Endothelial cell of umbilical vein (primary cell): ENCODE results near the gene PHAF1. TPM values are rescaled to one million over a fixed set of nuclear protein-coding genes. Genes with fewer than 3 reads are reported as not detected.

Experiments
- BruUV-seq: library from RNA; stranded (reverse); fragments of 400-500 nt; replicated peaks from 2 replicates; lab custom pipeline; 2021; lab: Mats Ljungman, UMichigan
- CTCF ChIA-PET: fragments of 300-600, 350-600 bp; sonication (Branson Sonifier 250); formaldehyde crosslinking; loops from one replicate; lab custom pipeline; 2021; ENCODE audit warnings: antibody characterized with exemption, inconsistent platforms; lab: Charles Lee
- POLR2A ChIA-PET: fragments of 300-600, 350-600 bp; sonication (Branson Sonifier 250); formaldehyde crosslinking; loops from one replicate; lab custom pipeline; 2021; ENCODE audit warnings: antibody characterized with exemption, inconsistent platforms; lab: Charles Lee
- DNase-seq: peaks from one replicate; pipeline ENCODE4 v3.0.0-alpha.2; 2011; ENCODE audit warnings: low read depth, low spot score
- FAIRE-seq: peaks from 2 replicates; lab custom pipeline; 2011; peaks lifted over from hg19 to GRCh38; lab: Jason Lieb, UNC
- H2AFZ ChIP-seq: 2 replicates; pipeline ENCODE4 v1.6.0; 2012; ENCODE audit warnings: low read depth, low read length, control low read depth, inconsistent platforms
- H3K27ac ChIP-seq: 2 replicates; pipeline ENCODE4 v1.5.1; 2011; ENCODE audit warnings: low read depth, mild to moderate bottlenecking, control low read depth, low read length, moderate library complexity; ENCODE audit not compliant: insufficient read depth
- H3K27me3 ChIP-seq, 2 experiments: 2 replicates each; pipeline versions ENCODE4 v1.6.0 to v1.6.1; 2011; ENCODE audit warnings: low read length in 2 of 2, mixed read lengths in 1 of 2; ENCODE audit not compliant: control insufficient read depth in 2 of 2, insufficient read depth in 2 of 2
- H3K36me3 ChIP-seq, 2 experiments: 2 replicates in 1 of 2; 3 replicates in 1 of 2; pipeline ENCODE4 v1.5.1; 2011; ENCODE audit warnings: low read length in 2 of 2, mild to moderate bottlenecking in 1 of 2, moderate library complexity in 1 of 2; ENCODE audit not compliant: control insufficient read depth in 2 of 2, insufficient read depth in 2 of 2; ENCODE audit errors: extremely low read depth in 1 of 2
- H3K4me1 ChIP-seq: 3 replicates; pipeline ENCODE4 v1.5.1; 2011; ENCODE audit warnings: mild to moderate bottlenecking, low read length; ENCODE audit not compliant: control insufficient read depth, insufficient read depth; ENCODE audit errors: extremely low read depth
- H3K4me2 ChIP-seq: 2 replicates; pipeline ENCODE4 v1.6.1; 2011; ENCODE audit warnings: low read length, control low read depth, mixed read lengths; ENCODE audit not compliant: insufficient read depth
- H3K4me3 ChIP-seq, 3 experiments: fragments of 200-600 bp in 1 of 3; sonication (generic), shearing (Covaris generic) in 1 of 3; replicated peaks in 1 of 3; 2 replicates each; pipeline ENCODE4 v1.5.1; 2011 to 2016; ENCODE audit warnings: control low read depth in 3 of 3, low read length in 3 of 3, mild to moderate bottlenecking in 2 of 3, inconsistent platforms in 1 of 3, low read depth in 1 of 3, moderate library complexity in 1 of 3; ENCODE audit not compliant: insufficient read depth in 1 of 3
- H3K79me2 ChIP-seq: 2 replicates; pipeline ENCODE4 v1.6.0; 2012; ENCODE audit warnings: low read length, inconsistent platforms; ENCODE audit not compliant: control insufficient read depth, insufficient read depth
- H3K9ac ChIP-seq: replicated peaks from 2 replicates; pipeline ENCODE3; 2011; ENCODE audit warnings: low read length, control low read depth; ENCODE audit not compliant: insufficient read depth; ENCODE audit errors: extremely low read depth
- H3K9me1 ChIP-seq: replicated peaks from 3 replicates; pipeline ENCODE4 v1.6.0; 2011; ENCODE audit warnings: mild to moderate bottlenecking, low read length; ENCODE audit not compliant: control insufficient read depth, insufficient read depth; ENCODE audit errors: extremely low read depth
- H3K9me3 ChIP-seq: replicated peaks from 2 replicates; pipeline ENCODE4 v1.5.1; 2012; ENCODE audit warnings: low read length, inconsistent platforms; ENCODE audit not compliant: control insufficient read depth, insufficient read depth
- H4K20me1 ChIP-seq: replicated peaks from 2 replicates; pipeline ENCODE3; 2011; ENCODE audit warnings: mild to moderate bottlenecking, low read length; ENCODE audit not compliant: control insufficient read depth, insufficient read depth; ENCODE audit errors: extremely low read depth
- EZH2 ChIP-seq: IDR thresholded peaks from 2 replicates; pipeline ENCODE4 v1.6.1; 2012; ENCODE audit warnings: borderline replicate concordance, low read depth, mild to moderate bottlenecking, moderate library complexity, low read length, inconsistent platforms; ENCODE audit not compliant: severe bottlenecking
- FOS ChIP-seq: IDR thresholded peaks from 2 replicates; pipeline ENCODE4 v1.6.1; 2011; ENCODE audit warnings: mild to moderate bottlenecking, low read length, moderate library complexity, borderline replicate concordance; ENCODE audit not compliant: insufficient read depth
- GATA2 ChIP-seq: IDR thresholded peaks from 2 replicates; pipeline ENCODE4 v1.7.0; 2011; ENCODE audit warnings: low read depth, mild to moderate bottlenecking, moderate library complexity, mixed read lengths, low read length; ENCODE audit not compliant: insufficient read length, insufficient read depth
- JUN ChIP-seq: IDR thresholded peaks from 2 replicates; pipeline ENCODE4 v1.6.1; 2011; ENCODE audit warnings: borderline replicate concordance, low read depth; ENCODE audit not compliant: insufficient read length, insufficient read depth
- MYC ChIP-seq: IDR thresholded peaks from one replicate; pipeline ENCODE4 v1.6.1; 2011; ENCODE audit warnings: mild to moderate bottlenecking, low read depth, low read length
- POLR2A ChIP-seq: IDR thresholded peaks from 2 replicates; pipeline ENCODE4 v1.6.1; 2012; ENCODE audit warnings: low read depth, mild to moderate bottlenecking, control low read depth, low read length
- POLR2AphosphoS5 ChIP-seq: IDR thresholded peaks from 2 replicates; pipeline ENCODE4 v1.6.1; 2012; ENCODE audit warnings: low read depth, mild to moderate bottlenecking, control low read depth, low read length, moderate library complexity; ENCODE audit not compliant: insufficient read depth
- dilution Hi-C: fragments of 300-500 bp; cut with MboI; formaldehyde crosslinking; loops from one replicate; pipeline ENCODE4 v1.15.0; 2019; ENCODE audit warnings: low sequenced_read_pairs; ENCODE audit not compliant: extremely low pct_ligation_motif_present
- intact Hi-C: fragments of 100-400 bp; cut with micrococcal nuclease; formaldehyde crosslinking; loops from one replicate; pipeline ENCODE4 v1.10.0; 2022
- polyA plus RNA-seq, 4 experiments: library from polyadenylated mRNA; depleted of rRNA in 3 of 4; stranded (reverse) in 3 of 4; unstranded in 1 of 4; fragments of >200 nt; gene quantifications; 2 replicates each; pipeline versions ENCODE4 v1.2.1 to v1.2.3, GENCODE V29; 2011 to 2012; ENCODE audit warnings: missing spikeins in 1 of 4
- total RNA-seq: library from RNA; stranded (reverse); gene quantifications from 2 replicates; pipeline ENCODE4 v1.2.3, GENCODE V29; 2021
- TF ChIP-seq, protein P1 (sequence below), 2 donors: IDR thresholded peaks; 1 replicate in 1 of 2; 2 replicates in 1 of 2; pipeline ENCODE4 v1.5.1; 2011; ENCODE audit warnings: low read length in 2 of 2, mild to moderate bottlenecking in 2 of 2, moderate library complexity in 2 of 2, control low read depth in 1 of 2, inconsistent platforms in 1 of 2, low read depth in 1 of 2; ENCODE audit not compliant: insufficient read depth in 1 of 2; ENCODE audit errors: extremely low read depth in 1 of 2
- TF ChIP-seq, protein P2 (sequence below): IDR thresholded peaks from 2 replicates; pipeline ENCODE4 v1.6.1; 2011; ENCODE audit not compliant: insufficient read depth, insufficient read length

PHAF1 gene
- total and polyA plus RNA-seq, 2 donors (not counting 3 experiments of a cell fraction or from before 2014, with no cell fraction given) = 18.5 to 21.9 TPM

DNA sequence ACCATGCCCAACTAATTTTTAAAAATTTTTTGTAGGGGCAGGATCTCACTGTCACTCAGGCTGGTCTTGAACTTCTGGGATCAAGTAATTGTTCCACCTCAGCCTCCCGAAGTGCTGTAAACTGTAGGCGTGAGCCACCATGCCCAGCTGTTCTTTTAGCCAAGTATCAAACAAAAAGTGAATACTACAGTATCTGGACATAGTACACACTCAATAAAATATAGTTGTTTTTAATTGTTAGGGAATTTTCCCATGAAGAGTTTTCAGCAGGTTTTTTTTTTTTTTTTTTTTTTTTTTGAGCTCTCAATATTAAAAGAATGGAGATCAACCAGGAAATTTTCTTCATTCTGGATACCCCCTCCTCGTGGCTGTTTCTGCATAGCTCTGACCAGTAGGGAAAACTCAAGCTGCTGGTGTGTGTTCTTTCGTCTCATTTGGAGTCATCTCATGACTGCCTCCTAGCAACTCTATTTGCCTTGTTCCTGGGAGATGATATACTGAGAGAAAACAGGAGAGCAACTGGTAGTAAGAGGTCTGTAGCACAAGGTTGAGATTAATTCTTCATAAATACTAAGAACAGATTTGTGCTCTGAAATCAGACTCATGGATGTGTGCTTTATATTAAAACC is 16.5 kb upstream of the PHAF1 start:
- Histone ChIP-seq H3K9ac (no peak overlapping the region), H3K27me3 (no peaks in the 10 kb centered on the region), H3K9me1 (no peaks in the 10 kb centered on the region), H3K36me3 (no peaks in the 10 kb centered on the region), H3K4me3 (no peak overlapping the region), H3K4me2 (no peak overlapping the region), H3K27ac (no peak overlapping the region), H3K79me2 (peaks cover 52% of the 10 kb centered on the region), H3K4me1 (no peaks in the 10 kb centered on the region), H3K9me3 (no peaks in the 10 kb centered on the region), H2AFZ (no peak overlapping the region), H4K20me1 (no peaks in the 10 kb centered on the region)
- no peak for TF ChIP-seq MYC
- TF ChIP-seq EZH2 = no peak
- TF ChIP-seq, protein P1, sequence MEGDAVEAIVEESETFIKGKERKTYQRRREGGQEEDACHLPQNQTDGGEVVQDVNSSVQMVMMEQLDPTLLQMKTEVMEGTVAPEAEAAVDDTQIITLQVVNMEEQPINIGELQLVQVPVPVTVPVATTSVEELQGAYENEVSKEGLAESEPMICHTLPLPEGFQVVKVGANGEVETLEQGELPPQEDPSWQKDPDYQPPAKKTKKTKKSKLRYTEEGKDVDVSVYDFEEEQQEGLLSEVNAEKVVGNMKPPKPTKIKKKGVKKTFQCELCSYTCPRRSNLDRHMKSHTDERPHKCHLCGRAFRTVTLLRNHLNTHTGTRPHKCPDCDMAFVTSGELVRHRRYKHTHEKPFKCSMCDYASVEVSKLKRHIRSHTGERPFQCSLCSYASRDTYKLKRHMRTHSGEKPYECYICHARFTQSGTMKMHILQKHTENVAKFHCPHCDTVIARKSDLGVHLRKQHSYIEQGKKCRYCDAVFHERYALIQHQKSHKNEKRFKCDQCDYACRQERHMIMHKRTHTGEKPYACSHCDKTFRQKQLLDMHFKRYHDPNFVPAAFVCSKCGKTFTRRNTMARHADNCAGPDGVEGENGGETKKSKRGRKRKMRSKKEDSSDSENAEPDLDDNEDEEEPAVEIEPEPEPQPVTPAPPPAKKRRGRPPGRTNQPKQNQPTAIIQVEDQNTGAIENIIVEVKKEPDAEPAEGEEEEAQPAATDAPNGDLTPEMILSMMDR (IDR thresholded peaks at IDR 0.05; ENCODE audit: extremely low read depth in 1 of 2, insufficient read depth in 1 of 2, low read depth in 1 of 2, low read length in 2 of 2) = no peak
- no peak for TF ChIP-seq POLR2A
- no peak for TF ChIP-seq JUN
- TF ChIP-seq GATA2 = no peak
- TF ChIP-seq POLR2AphosphoS5 = no peak
- TF ChIP-seq, protein P2, sequence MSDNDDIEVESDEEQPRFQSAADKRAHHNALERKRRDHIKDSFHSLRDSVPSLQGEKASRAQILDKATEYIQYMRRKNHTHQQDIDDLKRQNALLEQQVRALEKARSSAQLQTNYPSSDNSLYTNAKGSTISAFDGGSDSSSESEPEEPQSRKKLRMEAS = no peak
- TF ChIP-seq FOS = no peak
- POLR2A ChIA-PET = no interaction called here
- CTCF ChIA-PET = interaction anchor here (1.0 to 2.5 kb wide), 3 partner anchors 10 to 75 kb away, joined by 3 to 9 read pairs (median 7); no protein-coding TSS in a partner anchor
- dilution Hi-C loops (no loop called here), intact Hi-C loops (no loop called here)
- no peak for DNase-seq
- BruUV-seq = no TSS peak
- FAIRE-seq = no peak
